Measurements from ENCODE around the gene MYLK2.
A peak's percentile ranks its signal among the peaks of the same experiment; 100 is the strongest.

The MYLK2 gene

GRCh38 chr20:31861385-31862156, 42.4 kb downstream of the MYLK2 start:
- TF ChIP-seq SNAI2 (CRISPR knock-in tag; IDR thresholded peaks at IDR 0.05), result no peak
- ATAC-seq, result peak; percentile 90

GRCh38 chr20:31862157-31862470, 43.0 kb downstream of the MYLK2 start:
- TF ChIP-seq BACH2 (CRISPR knock-in tag; IDR thresholded peaks at IDR 0.05; ENCODE audit: borderline replicate concordance) (no peak), OSR1 (CRISPR knock-in tag; IDR thresholded peaks at IDR 0.05) (no peak), ZFP3 (CRISPR knock-in tag; IDR thresholded peaks at IDR 0.05) (no peak), TSHZ2 (CRISPR knock-in tag; IDR thresholded peaks at IDR 0.05) (no peak), SNAI2 (CRISPR knock-in tag; IDR thresholded peaks at IDR 0.05) (no peak), CSRNP3 (CRISPR knock-in tag; IDR thresholded peaks at IDR 0.05) (no peak), ISL1 (CRISPR knock-in tag; IDR thresholded peaks at IDR 0.05) (no peak), ZNF565 (CRISPR knock-in tag; conservative IDR thresholded peaks at IDR 0.05; ENCODE audit: low read depth) (no peak), ZNF70 (CRISPR knock-in tag; IDR thresholded peaks at IDR 0.05) (no peak)
- no peak for ATAC-seq

- TF ChIP-seq SNAI2 (CRISPR knock-in tag; IDR thresholded peaks at IDR 0.05) (no peak), TSHZ2 (CRISPR knock-in tag; IDR thresholded peaks at IDR 0.05) (no peak), CREB5 (CRISPR knock-in tag; IDR thresholded peaks at IDR 0.05; ENCODE audit: low read depth) (no peak)
- ATAC-seq, result no peak
Observed at GRCh38 chr20:31862506-31862905, 43.4 kb downstream of the MYLK2 start.

- ATAC-seq, result no peak
- TF ChIP-seq SNAI2 (CRISPR knock-in tag; IDR thresholded peaks at IDR 0.05) (no peak), ZFP3 (CRISPR knock-in tag; IDR thresholded peaks at IDR 0.05) (no peak), TSHZ2 (CRISPR knock-in tag; IDR thresholded peaks at IDR 0.05) (no peak), ZFP30 (CRISPR knock-in tag; IDR thresholded peaks at IDR 0.05) (no peak), RARB (CRISPR knock-in tag; IDR thresholded peaks at IDR 0.05) (no peak), PATZ1 (CRISPR knock-in tag; IDR thresholded peaks at IDR 0.05; ENCODE audit: borderline replicate concordance) (no peak), CREB5 (CRISPR knock-in tag; IDR thresholded peaks at IDR 0.05; ENCODE audit: low read depth) (no peak), CSRNP3 (CRISPR knock-in tag; IDR thresholded peaks at IDR 0.05) (no peak), ZC3H10 (CRISPR knock-in tag; IDR thresholded peaks at IDR 0.05) (no peak), TOX (CRISPR knock-in tag; IDR thresholded peaks at IDR 0.05; ENCODE audit: borderline replicate concordance) (no peak), OSR1 (CRISPR knock-in tag; IDR thresholded peaks at IDR 0.05) (no peak), ZNF70 (CRISPR knock-in tag; IDR thresholded peaks at IDR 0.05) (no peak)
Observed at GRCh38 chr20:31863296-31864085, 44.3 kb downstream of the MYLK2 start.

All from SK-N-SH treated with all-trans-retinoic acid at 6 μM for 48 hours (cell line).